IMR-90 (cell line): ENCODE results near the gene MUCL3.

ENCODE experiments used
- CEBPB ChIP-seq: IDR thresholded peaks from 2 replicates; pipeline ENCODE4 v1.6.1; 2012; ENCODE audit warnings: low read depth, low read length, improper control_type of control experiment
- CHD1 ChIP-seq: IDR thresholded peaks from 2 replicates; pipeline ENCODE4 v1.6.1; 2012; ENCODE audit warnings: low read depth, low read length, improper control_type of control experiment
- FOS ChIP-seq: fragments of 150-350 bp; IDR thresholded peaks from 2 replicates; pipeline ENCODE4 v1.6.1; 2016; ENCODE audit warnings: low read depth, low read length
- MAZ ChIP-seq: IDR thresholded peaks from 2 replicates; pipeline ENCODE4 v1.6.1; 2012; ENCODE audit warnings: low read depth, mild to moderate bottlenecking, low read length, improper control_type of control experiment, moderate library complexity, borderline replicate concordance
- MXI1 ChIP-seq: IDR thresholded peaks from 2 replicates; pipeline ENCODE4 v1.6.1; 2012; ENCODE audit warnings: low read depth, mild to moderate bottlenecking, low read length, moderate library complexity, borderline replicate concordance
- POLR2A ChIP-seq: IDR thresholded peaks from 2 replicates; pipeline ENCODE4 v1.6.1; 2012; ENCODE audit warnings: mild to moderate bottlenecking, low read depth, low read length
- RAD21 ChIP-seq: IDR thresholded peaks from 2 replicates; pipeline ENCODE4 v1.6.1; 2012; ENCODE audit warnings: low read length, improper control_type of control experiment
- RCOR1 ChIP-seq: IDR thresholded peaks from 2 replicates; pipeline ENCODE4 v1.6.1; 2012; ENCODE audit warnings: mild to moderate bottlenecking, low read length, improper control_type of control experiment; ENCODE audit not compliant: insufficient replicate concordance
- RFX5 ChIP-seq: IDR thresholded peaks from 2 replicates; pipeline ENCODE4 v1.8.0; 2012; ENCODE audit warnings: low read depth, mild to moderate bottlenecking, low read length, moderate library complexity
- SMC3 ChIP-seq: fragments of 150-350 bp; IDR thresholded peaks from 2 replicates; pipeline ENCODE4 v1.6.1; 2016; ENCODE audit warnings: low read depth, mild to moderate bottlenecking, antibody characterized with exemption, low read length, moderate library complexity
- TF ChIP-seq, protein P1 (sequence below): conservative IDR thresholded peaks from 2 replicates; pipeline ENCODE4 v1.5.1; 2012; ENCODE audit warnings: mild to moderate bottlenecking, low read depth, low read length, improper control_type of control experiment
- TF ChIP-seq, protein P2 (sequence below): fragments of 150-350 bp; IDR thresholded peaks from 2 replicates; pipeline ENCODE4 v1.6.1; 2016; ENCODE audit warnings: low read depth, mild to moderate bottlenecking, low read length, moderate library complexity, borderline replicate concordance

DNA sequence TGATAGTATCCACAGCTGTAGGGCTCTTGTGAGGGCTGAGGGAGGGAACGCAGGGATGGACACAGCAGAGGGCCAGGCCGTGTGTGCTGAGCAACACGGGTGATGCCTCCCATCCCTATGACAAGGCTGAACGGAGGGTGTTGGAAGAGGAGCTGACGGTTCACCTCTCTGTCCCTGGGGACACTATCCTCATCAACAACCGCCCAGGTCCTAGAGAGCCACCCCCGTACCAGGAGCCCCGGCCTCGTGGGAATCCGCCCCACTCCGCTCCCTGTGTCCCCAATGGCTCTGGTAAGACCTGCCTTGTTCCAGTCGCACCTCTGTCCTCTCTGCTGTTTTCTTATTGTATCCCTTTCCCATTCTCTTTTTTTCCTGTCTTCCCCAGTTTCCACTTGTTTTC, 46.4 kb upstream of the MUCL3 start:
- TF ChIP-seq POLR2A: no peak
- TF ChIP-seq, protein P1, sequence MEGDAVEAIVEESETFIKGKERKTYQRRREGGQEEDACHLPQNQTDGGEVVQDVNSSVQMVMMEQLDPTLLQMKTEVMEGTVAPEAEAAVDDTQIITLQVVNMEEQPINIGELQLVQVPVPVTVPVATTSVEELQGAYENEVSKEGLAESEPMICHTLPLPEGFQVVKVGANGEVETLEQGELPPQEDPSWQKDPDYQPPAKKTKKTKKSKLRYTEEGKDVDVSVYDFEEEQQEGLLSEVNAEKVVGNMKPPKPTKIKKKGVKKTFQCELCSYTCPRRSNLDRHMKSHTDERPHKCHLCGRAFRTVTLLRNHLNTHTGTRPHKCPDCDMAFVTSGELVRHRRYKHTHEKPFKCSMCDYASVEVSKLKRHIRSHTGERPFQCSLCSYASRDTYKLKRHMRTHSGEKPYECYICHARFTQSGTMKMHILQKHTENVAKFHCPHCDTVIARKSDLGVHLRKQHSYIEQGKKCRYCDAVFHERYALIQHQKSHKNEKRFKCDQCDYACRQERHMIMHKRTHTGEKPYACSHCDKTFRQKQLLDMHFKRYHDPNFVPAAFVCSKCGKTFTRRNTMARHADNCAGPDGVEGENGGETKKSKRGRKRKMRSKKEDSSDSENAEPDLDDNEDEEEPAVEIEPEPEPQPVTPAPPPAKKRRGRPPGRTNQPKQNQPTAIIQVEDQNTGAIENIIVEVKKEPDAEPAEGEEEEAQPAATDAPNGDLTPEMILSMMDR: no peak
- no peak for TF ChIP-seq FOS
- no peak for TF ChIP-seq CHD1
- TF ChIP-seq MAZ: no peak
- TF ChIP-seq MXI1: no peak
- TF ChIP-seq RCOR1: no peak
- TF ChIP-seq RFX5: no peak
- TF ChIP-seq, protein P2, sequence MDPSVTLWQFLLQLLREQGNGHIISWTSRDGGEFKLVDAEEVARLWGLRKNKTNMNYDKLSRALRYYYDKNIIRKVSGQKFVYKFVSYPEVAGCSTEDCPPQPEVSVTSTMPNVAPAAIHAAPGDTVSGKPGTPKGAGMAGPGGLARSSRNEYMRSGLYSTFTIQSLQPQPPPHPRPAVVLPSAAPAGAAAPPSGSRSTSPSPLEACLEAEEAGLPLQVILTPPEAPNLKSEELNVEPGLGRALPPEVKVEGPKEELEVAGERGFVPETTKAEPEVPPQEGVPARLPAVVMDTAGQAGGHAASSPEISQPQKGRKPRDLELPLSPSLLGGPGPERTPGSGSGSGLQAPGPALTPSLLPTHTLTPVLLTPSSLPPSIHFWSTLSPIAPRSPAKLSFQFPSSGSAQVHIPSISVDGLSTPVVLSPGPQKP: no peak
- no peak for TF ChIP-seq RAD21
- no peak for TF ChIP-seq CEBPB
- TF ChIP-seq SMC3: no peak
